CD14-positive monocyte (primary cell): Measurements from ENCODE around the gene CTBP2. TPM values are rescaled to one million over a fixed set of nuclear protein-coding genes. Genes with fewer than 3 reads are reported as not detected.

Experiments
- DNase-seq, 3 donors: peaks; one replicate each; pipeline ENCODE4 v3.0.0-alpha.2; 2011 to 2022
- H2AFZ ChIP-seq: 2 replicates; pipeline ENCODE4 v1.6.0; 2012; ENCODE audit warnings: mild to moderate bottlenecking, low read depth, low read length, inconsistent platforms; ENCODE audit not compliant: insufficient read depth, poor library complexity, severe bottlenecking
- H3K27ac ChIP-seq, 2 donors: 1 replicate in 1 of 2; 2 replicates in 1 of 2; pipeline ENCODE4 v1.5.1; 2012 to 2013; ENCODE audit warnings: low read length in 2 of 2, control low read depth in 1 of 2, inconsistent platforms in 1 of 2, low read depth in 1 of 2, mild to moderate bottlenecking in 1 of 2
- H3K27me3 ChIP-seq, 2 donors: one replicate each; pipeline versions ENCODE4 v1.6.0 to v1.6.1; 2011 to 2013; ENCODE audit warnings: low read length in 2 of 2; ENCODE audit not compliant: control insufficient read depth in 2 of 2, insufficient read depth in 2 of 2
- H3K36me3 ChIP-seq, 2 donors: replicated peaks in 1 of 2; 1 replicate in 1 of 2; 2 replicates in 1 of 2; pipeline versions ENCODE4 v1.5.1 to v1.6.1; 2012 to 2013; ENCODE audit warnings: low read length in 2 of 2, control low read depth in 1 of 2, inconsistent platforms in 1 of 2, mild to moderate bottlenecking in 1 of 2; ENCODE audit not compliant: insufficient read depth in 2 of 2, control insufficient read depth in 1 of 2
- H3K4me1 ChIP-seq, 2 donors: 1 replicate in 1 of 2; 2 replicates in 1 of 2; pipeline versions ENCODE4 v1.5.1 to v1.6.1; 2012 to 2013; ENCODE audit warnings: low read length in 2 of 2, control low read depth in 1 of 2, inconsistent platforms in 1 of 2, mild to moderate bottlenecking in 1 of 2, moderate library complexity in 1 of 2; ENCODE audit not compliant: insufficient read depth in 2 of 2, control insufficient read depth in 1 of 2
- H3K4me2 ChIP-seq: replicated peaks from 2 replicates; pipeline ENCODE3; 2012; ENCODE audit warnings: low read length, moderate library complexity, mild to moderate bottlenecking; ENCODE audit not compliant: poor library complexity, severe bottlenecking; ENCODE audit errors: extremely low read depth
- H3K4me3 ChIP-seq, 3 experiments: fragments of 200-600 bp in 1 of 3; sonication (generic) in 1 of 3; replicated peaks in 1 of 3; 1 replicate in 2 of 3; 2 replicates in 1 of 3; pipeline ENCODE4 v1.5.1; 2011 to 2013; ENCODE audit warnings: low read length in 3 of 3, mild to moderate bottlenecking in 3 of 3, control low read depth in 2 of 3, low read depth in 2 of 3, inconsistent platforms in 1 of 3, moderate library complexity in 1 of 3
- H3K79me2 ChIP-seq: 2 replicates; pipeline ENCODE4 v1.6.0; 2012; ENCODE audit warnings: mild to moderate bottlenecking, control low read depth, inconsistent platforms, low read length, moderate library complexity; ENCODE audit not compliant: insufficient read depth
- H3K9ac ChIP-seq: 2 replicates; pipeline ENCODE4 v1.6.0; 2017; ENCODE audit warnings: low read length, mild to moderate bottlenecking; ENCODE audit not compliant: insufficient read depth, poor library complexity, severe bottlenecking
- H3K9me3 ChIP-seq, 2 donors: replicated peaks in 1 of 2; 1 replicate in 1 of 2; 2 replicates in 1 of 2; pipeline versions ENCODE4 v1.5.1 to v1.6.1; 2012 to 2013; ENCODE audit warnings: low read length in 2 of 2, control low read depth in 1 of 2; ENCODE audit not compliant: control insufficient read depth in 1 of 2, insufficient read depth in 1 of 2
- H4K20me1 ChIP-seq: 2 replicates; pipeline ENCODE4 v1.6.0; 2012; ENCODE audit warnings: mild to moderate bottlenecking, low read length, control low read depth, moderate library complexity; ENCODE audit not compliant: insufficient read depth
- H3K27ac Mint-ChIP-seq, 7 donors: one replicate each; pipeline ENCODE4 v1.8.0; 2020; ENCODE audit warnings: mild to moderate bottlenecking in 7 of 7, mixed read lengths in 7 of 7, moderate library complexity in 6 of 7, inconsistent platforms in 2 of 7
- H3K27me3 Mint-ChIP-seq, 3 donors: one replicate each; pipeline ENCODE4 v1.8.0; 2021 to 2022; ENCODE audit warnings: low read depth in 3 of 3, mild to moderate bottlenecking in 3 of 3, mixed read lengths in 3 of 3, moderate library complexity in 3 of 3, inconsistent platforms in 1 of 3
- H3K36me3 Mint-ChIP-seq, 2 donors: one replicate each; pipeline ENCODE4 v1.8.0; 2020; ENCODE audit warnings: mixed read lengths in 2 of 2, inconsistent platforms in 1 of 2, mild to moderate bottlenecking in 1 of 2
- H3K4me1 Mint-ChIP-seq: one replicate; pipeline ENCODE4 v1.8.0; 2020; ENCODE audit warnings: mild to moderate bottlenecking, mixed read lengths
- H3K4me3 Mint-ChIP-seq, 2 donors: one replicate each; pipeline ENCODE4 v1.8.0; 2020; ENCODE audit warnings: mild to moderate bottlenecking in 2 of 2, mixed read lengths in 2 of 2, moderate library complexity in 1 of 2
- H3K9me3 Mint-ChIP-seq, 7 donors: one replicate each; pipeline ENCODE4 v1.8.0; 2020 to 2022; ENCODE audit warnings: mixed read lengths in 7 of 7, mild to moderate bottlenecking in 6 of 7, moderate library complexity in 6 of 7, inconsistent platforms in 2 of 7
- CTCF ChIP-seq: fragments of 200-600 bp; IDR thresholded peaks from one replicate; pipeline ENCODE4 v1.8.0; 2022; ENCODE audit warnings: antibody characterized with exemption, mild to moderate bottlenecking
- WGBS: methylation state at CpG from one replicate; pipeline ENCODE4 v1.1.5; 2013; ENCODE audit warnings: missing lambda C conversion rate; ENCODE audit not compliant: insufficient coverage; 5-methylcytosine and 5-hydroxymethylcytosine counted together
- intact Hi-C, 2 donors: fragments of 100-400 bp; cut with micrococcal nuclease; formaldehyde crosslinking; loops; one replicate each; pipeline versions ENCODE4 v1.15.0 to v1.15.1; 2023
- polyA plus RNA-seq, 3 donors: library from polyadenylated mRNA; depleted of rRNA in 1 of 3; unstranded in 2 of 3; stranded (reverse) in 1 of 3; fragments of 300-500 nt in 2 of 3; fragments of >200 nt in 1 of 3; fragmentation: Illumina TruSeq in 2 of 3; gene quantifications; 1 replicate in 2 of 3; 2 replicates in 1 of 3; pipeline ENCODE4 v1.2.3, GENCODE V29; 2012 to 2021

Gene CTBP2
- polyA plus RNA-seq, 3 donors, result 40.9 to 87.1 (median 41.1) TPM

DNA sequence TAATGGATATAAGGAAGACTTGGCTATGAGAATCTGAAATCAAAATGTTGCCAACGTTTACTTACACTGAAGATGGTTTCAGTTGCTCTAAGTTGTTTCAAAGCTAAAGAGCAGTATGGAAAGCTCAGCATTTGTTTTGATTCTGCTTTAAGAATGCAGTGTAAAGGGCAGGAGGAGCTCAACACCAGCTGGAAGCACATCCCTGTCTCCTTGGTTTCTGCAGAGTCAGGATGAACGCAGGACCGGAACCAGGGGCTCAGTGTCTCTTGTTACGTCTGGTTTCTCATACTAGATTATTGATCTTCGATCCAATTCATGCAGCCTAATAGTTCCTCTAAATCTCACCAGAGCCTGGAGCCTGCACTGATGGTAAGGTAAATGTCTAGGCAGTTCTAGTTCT is 194.4 kb downstream of the CTBP2 start:
- no peak overlapping the region for H3K9ac ChIP-seq
- DNase-seq, result no peak
- H3K4me1 ChIP-seq, result peaks cover 2 to 8% of the 10 kb centered on the region in 2 donors
- H3K9me3 ChIP-seq, result no peaks in the 10 kb centered on the region
- H3K27me3 Mint-ChIP-seq, result peaks cover 0 to 3% (median 0%) of the 10 kb centered on the region in 3 donors
- peaks cover 87% of the 10 kb centered on the region for H4K20me1 ChIP-seq
- peaks cover 8% of the 10 kb centered on the region for H3K4me1 Mint-ChIP-seq
- H3K79me2 ChIP-seq, result peaks cover 31% of the 10 kb centered on the region
- no peaks in the 10 kb centered on the region for H3K27me3 ChIP-seq
- H3K27ac ChIP-seq, result no peak overlapping the region
- intact Hi-C loops, result no loop called here
- TF ChIP-seq CTCF, result no peak
- no peak overlapping the region for H2AFZ ChIP-seq
- H3K4me3 ChIP-seq, result no peak overlapping the region
- H3K4me3 Mint-ChIP-seq, result no peak overlapping the region
- H3K36me3 ChIP-seq, result peaks cover 38 to 53% of the 10 kb centered on the region in 2 donors
- peaks cover 58 to 62% of the 10 kb centered on the region in 2 donors for H3K36me3 Mint-ChIP-seq
- H3K27ac Mint-ChIP-seq, result no peak overlapping the region
- H3K9me3 Mint-ChIP-seq, result no peaks in the 10 kb centered on the region
- 94% methylated on average over 3 of the region's 5 CpGs for WGBS
- no peak overlapping the region for H3K4me2 ChIP-seq

DNA sequence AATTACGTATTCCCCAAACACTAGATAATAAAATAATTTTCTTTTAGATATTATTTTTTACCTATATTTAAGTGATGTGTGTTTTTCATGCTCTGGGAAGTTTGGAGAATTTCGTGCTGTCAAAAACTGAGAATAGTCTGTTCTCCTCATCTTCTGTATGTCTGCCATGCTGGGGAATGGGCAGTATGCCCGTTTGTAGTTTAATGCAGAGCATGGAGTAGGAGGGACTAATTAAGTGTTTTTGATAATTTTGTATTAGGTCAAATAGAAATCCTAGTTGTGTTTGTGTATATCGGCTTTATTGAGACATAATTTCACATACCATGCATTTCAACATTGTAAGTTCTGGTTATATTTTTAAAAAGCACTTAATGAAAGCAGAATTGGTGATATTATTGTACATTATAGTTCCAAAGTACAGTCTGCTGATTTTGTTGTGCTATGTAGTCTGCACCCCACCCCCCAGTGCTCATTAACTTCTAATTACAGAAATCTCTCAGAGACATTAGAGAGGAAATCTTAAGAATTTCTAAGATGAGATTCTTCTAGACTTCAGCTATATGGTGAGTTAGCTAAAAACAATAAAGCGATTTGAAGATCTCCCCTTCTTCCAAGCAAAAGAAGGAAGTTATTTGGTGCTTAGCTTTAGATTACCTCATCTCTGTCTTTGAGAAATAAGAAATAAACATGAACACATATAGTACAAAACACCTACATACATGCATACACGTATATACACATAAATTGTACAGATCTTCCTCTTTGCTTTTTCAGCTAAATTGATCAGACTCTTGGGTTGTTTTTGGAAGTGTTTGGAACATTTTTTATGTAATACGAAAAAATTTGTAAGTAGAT is 196.3 kb downstream of the CTBP2 start:
- H3K36me3 ChIP-seq, result peaks cover 27 to 35% of the 10 kb centered on the region in 2 donors

More for the DNA sequence above, 196.3 kb downstream of the CTBP2 start:
- Histone ChIP-seq H3K4me1 (peaks cover 2 to 8% of the 10 kb centered on the region in 2 donors), H3K27ac (peak overlapping the region in 1 of 2 donors; percentile 42), H3K4me2 (peak overlapping the region; percentile 8), H3K4me3 (no peak overlapping the region), H3K27me3 (no peaks in the 10 kb centered on the region), H3K9ac (no peak overlapping the region), H4K20me1 (peaks cover 89% of the 10 kb centered on the region), H2AFZ (no peak overlapping the region), H3K79me2 (peaks cover 47% of the 10 kb centered on the region), H3K9me3 (no peaks in the 10 kb centered on the region)
- peaks cover 13% of the 10 kb centered on the region for H3K4me1 Mint-ChIP-seq
- H3K9me3 Mint-ChIP-seq, result no peaks in the 10 kb centered on the region
- H3K36me3 Mint-ChIP-seq, result peaks cover 41 to 43% of the 10 kb centered on the region in 2 donors
- peak overlapping the region in 2 of 7 donors; percentile 36 to 42 for H3K27ac Mint-ChIP-seq
- no CpG with 5 or more reads among the region's 7 CpGs for WGBS
- intact Hi-C loops, result loop anchor here in 1 of 2 donors (5.0 kb wide), 1 partner anchor 47 kb away; no protein-coding TSS in a partner anchor
- no peaks in the 10 kb centered on the region for H3K27me3 Mint-ChIP-seq
- DNase-seq, result peak in 1 of 3 donors; percentile 4
- TF ChIP-seq CTCF, result no peak
- no peak overlapping the region for H3K4me3 Mint-ChIP-seq
